ENCODE data around the gene SEMA3C. TPM values are rescaled to one million over a fixed set of nuclear protein-coding genes. Genes with fewer than 3 reads are reported as not detected.

Gene SEMA3C
- polyA plus RNA-seq, 1 experiment: 64.1 TPM

- no peak overlapping the region for H3K4me3 ChIP-seq (ENCODE audit: low read depth, low read length)
- CTCF ChIA-PET: interaction anchor here (1.1 kb wide), 1 partner anchor 144 kb away, joined by 4 read pairs; no protein-coding TSS in a partner anchor
- DNase-seq (ENCODE audit: low read depth): no peak
- H3K36me3 ChIP-seq (ENCODE audit: control insufficient read depth, insufficient read depth, low read length): no peaks in the 10 kb centered on the region
- TF ChIP-seq CTCF (IDR thresholded peaks at IDR 0.05; ENCODE audit: insufficient read depth, low read depth, low read length): no peak
- no peaks in the 10 kb centered on the region for H3K27me3 ChIP-seq (ENCODE audit: control insufficient read depth, insufficient read depth, low read length)
- POLR2A ChIA-PET: no interaction called here
Observed at GRCh38 chr7:80773787-80774508, 144.9 kb downstream of the SEMA3C start.

- TF ChIP-seq CTCF (IDR thresholded peaks at IDR 0.05; ENCODE audit: insufficient read depth, low read depth, low read length): no peak
- no peaks in the 10 kb centered on the region for H3K27me3 ChIP-seq (ENCODE audit: control insufficient read depth, insufficient read depth, low read length)
- POLR2A ChIA-PET: no interaction called here
- no peak overlapping the region for H3K4me3 ChIP-seq (ENCODE audit: low read depth, low read length)
- no peak for DNase-seq (ENCODE audit: low read depth)
- CTCF ChIA-PET: interaction anchor here (1.2 kb wide), 1 partner anchor 39 kb away, joined by 3 read pairs; no protein-coding TSS in a partner anchor
- no peaks in the 10 kb centered on the region for H3K36me3 ChIP-seq (ENCODE audit: control insufficient read depth, insufficient read depth, low read length)
Observed at GRCh38 chr7:80772347-80772993, 146.4 kb downstream of the SEMA3C start.

GRCh38 chr7:80771523-80771922 lies 147.3 kb downstream of the SEMA3C start:
- TF ChIP-seq CTCF (IDR thresholded peaks at IDR 0.05; ENCODE audit: insufficient read depth, low read depth, low read length): no peak
- ChIA-PET POLR2A (interaction anchor here (0.6 kb wide), 1 partner anchor 220 kb away, joined by 4 read pairs; no protein-coding TSS in a partner anchor), CTCF (interaction anchor here (1.1 to 1.2 kb wide), 3 partner anchors 38 to 676 kb away, joined by 3 to 4 read pairs (median 3); no protein-coding TSS in a partner anchor)
- Histone ChIP-seq H3K27me3 (ENCODE audit: control insufficient read depth, insufficient read depth, low read length) (no peaks in the 10 kb centered on the region), H3K4me3 (ENCODE audit: low read depth, low read length) (no peak overlapping the region), H3K36me3 (ENCODE audit: control insufficient read depth, insufficient read depth, low read length) (no peaks in the 10 kb centered on the region)
- no peak for DNase-seq (ENCODE audit: low read depth)

- no peaks in the 10 kb centered on the region for H3K27me3 ChIP-seq (ENCODE audit: control insufficient read depth, insufficient read depth, low read length)
- ChIA-PET CTCF (interaction anchor here (0.6 to 1.2 kb wide), 3 partner anchors 39 to 677 kb away, joined by 3 to 4 read pairs (median 3); no protein-coding TSS in a partner anchor), POLR2A (no interaction called here)
- no peaks in the 10 kb centered on the region for H3K36me3 ChIP-seq (ENCODE audit: control insufficient read depth, insufficient read depth, low read length)
- H3K4me3 ChIP-seq (ENCODE audit: low read depth, low read length): no peak overlapping the region
- no peak for DNase-seq (ENCODE audit: low read depth)
- no peak for TF ChIP-seq CTCF (IDR thresholded peaks at IDR 0.05; ENCODE audit: insufficient read depth, low read depth, low read length)
Observed at GRCh38 chr7:80770675-80771081, 148.2 kb downstream of the SEMA3C start.

- no peak for TF ChIP-seq CTCF (IDR thresholded peaks at IDR 0.05; ENCODE audit: insufficient read depth, low read depth, low read length)
- CTCF ChIA-PET: no interaction called here
- POLR2A ChIA-PET: interaction anchor here (0.6 kb wide), 1 partner anchor 597 kb away, joined by 15 read pairs; no protein-coding TSS in a partner anchor
- Histone ChIP-seq H3K4me3 (ENCODE audit: low read depth, low read length) (no peak overlapping the region), H3K36me3 (ENCODE audit: control insufficient read depth, insufficient read depth, low read length) (no peaks in the 10 kb centered on the region), H3K27me3 (ENCODE audit: control insufficient read depth, insufficient read depth, low read length) (no peaks in the 10 kb centered on the region)
- DNase-seq (ENCODE audit: low read depth): no peak
Observed at GRCh38 chr7:80770061-80770460, 148.8 kb downstream of the SEMA3C start.

Measured in BJ (cell line).